ENCODE results near the gene TMEM212. TPM values are rescaled to one million over a fixed set of nuclear protein-coding genes. Genes with fewer than 3 reads are reported as not detected.

Gene TMEM212
- total and polyA plus RNA-seq, 9 of the 15 experiments (the other 6 are each of a cell fraction or from before 2014, with no cell fraction given) = not detected

DNA sequence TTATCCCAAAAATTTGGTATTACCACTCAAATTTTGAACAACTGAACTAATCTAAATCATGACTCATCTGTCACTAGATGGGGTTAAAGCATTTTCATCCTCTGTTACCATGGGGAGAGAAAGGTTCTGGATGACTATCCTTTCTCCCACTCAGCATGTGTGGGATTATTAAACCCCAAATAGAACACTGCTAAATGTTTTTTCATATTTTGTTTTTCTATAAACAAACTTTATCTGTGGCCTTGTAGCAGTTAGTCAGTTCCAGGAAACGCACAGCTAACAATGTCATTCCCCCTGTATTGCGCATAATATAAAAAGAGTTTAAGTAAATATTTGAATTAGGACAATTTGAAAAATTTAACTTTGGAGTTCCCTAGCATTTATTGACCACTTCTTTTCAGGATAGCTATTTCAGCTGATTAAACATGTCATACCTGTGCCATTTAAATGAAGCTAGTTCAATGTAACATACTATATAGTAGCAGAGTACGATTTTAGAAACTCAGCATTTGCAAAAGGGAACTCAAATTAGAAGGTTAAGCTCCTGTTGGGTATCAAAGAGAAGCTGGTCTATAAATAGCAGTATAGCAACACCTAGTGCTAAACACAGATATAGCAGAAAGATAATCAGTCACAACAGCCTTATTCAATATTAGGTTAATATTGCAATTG, 9.2 kb upstream of the TMEM212 start (continued):
- TF ChIP-seq, protein P1, sequence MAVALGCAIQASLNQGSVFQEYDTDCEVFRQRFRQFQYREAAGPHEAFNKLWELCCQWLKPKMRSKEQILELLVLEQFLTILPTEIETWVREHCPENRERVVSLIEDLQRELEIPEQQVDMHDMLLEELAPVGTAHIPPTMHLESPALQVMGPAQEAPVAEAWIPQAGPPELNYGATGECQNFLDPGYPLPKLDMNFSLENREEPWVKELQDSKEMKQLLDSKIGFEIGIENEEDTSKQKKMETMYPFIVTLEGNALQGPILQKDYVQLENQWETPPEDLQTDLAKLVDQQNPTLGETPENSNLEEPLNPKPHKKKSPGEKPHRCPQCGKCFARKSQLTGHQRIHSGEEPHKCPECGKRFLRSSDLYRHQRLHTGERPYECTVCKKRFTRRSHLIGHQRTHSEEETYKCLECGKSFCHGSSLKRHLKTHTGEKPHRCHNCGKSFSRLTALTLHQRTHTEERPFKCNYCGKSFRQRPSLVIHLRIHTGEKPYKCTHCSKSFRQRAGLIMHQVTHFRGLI (CRISPR knock-in tag; IDR thresholded peaks at IDR 0.05) = no peak
- no peak for TF ChIP-seq WHSC1 (IDR thresholded peaks at IDR 0.05; ENCODE audit: low read length)
- no peak for TF ChIP-seq SUPT5H (IDR thresholded peaks at IDR 0.05)
- TF ChIP-seq ZNF57 (CRISPR knock-in tag; IDR thresholded peaks at IDR 0.05) = no peak
- no peak for TF ChIP-seq ZNF766 (CRISPR knock-in tag; conservative IDR thresholded peaks at IDR 0.05)
- TF ChIP-seq SIN3A (IDR thresholded peaks at IDR 0.05; ENCODE audit: borderline replicate concordance in 2 of 2, control insufficient read depth in 1 of 2, low read depth in 2 of 2, low read length in 2 of 2) = no peak
- no peak for TF ChIP-seq BHLHE40 (IDR thresholded peaks at IDR 0.05; ENCODE audit: low read length)
- TF ChIP-seq EZH2 (IDR thresholded peaks at IDR 0.05; ENCODE audit: borderline replicate concordance, low read depth, low read length) = no peak
- TF ChIP-seq ELF4 (CRISPR knock-in tag; IDR thresholded peaks at IDR 0.05) = no peak
- no peak for TF ChIP-seq MAFG (tag; conservative IDR thresholded peaks at IDR 0.05)
- no peak for TF ChIP-seq ELF1 (tag; IDR thresholded peaks at IDR 0.05)
- TF ChIP-seq DPF2 (IDR thresholded peaks at IDR 0.05) = no peak
- no peak for TF ChIP-seq RFX5 (IDR thresholded peaks at IDR 0.05; ENCODE audit: low read depth, low read length)
- TF ChIP-seq RBFOX2 (IDR thresholded peaks at IDR 0.05; ENCODE audit: low read depth, low read length) = no peak
- no peak for TF ChIP-seq HDAC2 (IDR thresholded peaks at IDR 0.05)
- 0 out of 2 replicates have a peak, but pooled peaks have one; percentile 33 for TF ChIP-seq KAT7 (CRISPR knock-in tag; IDR thresholded peaks at IDR 0.05; ENCODE audit: borderline replicate concordance)
- TF ChIP-seq FOSL1 (tag; conservative IDR thresholded peaks at IDR 0.05) = peak; percentile 43
- TF ChIP-seq ZNF274 (IDR thresholded peaks at IDR 0.05; ENCODE audit: borderline replicate concordance, low read depth, low read length) = no peak
- TF ChIP-seq, protein P2, sequence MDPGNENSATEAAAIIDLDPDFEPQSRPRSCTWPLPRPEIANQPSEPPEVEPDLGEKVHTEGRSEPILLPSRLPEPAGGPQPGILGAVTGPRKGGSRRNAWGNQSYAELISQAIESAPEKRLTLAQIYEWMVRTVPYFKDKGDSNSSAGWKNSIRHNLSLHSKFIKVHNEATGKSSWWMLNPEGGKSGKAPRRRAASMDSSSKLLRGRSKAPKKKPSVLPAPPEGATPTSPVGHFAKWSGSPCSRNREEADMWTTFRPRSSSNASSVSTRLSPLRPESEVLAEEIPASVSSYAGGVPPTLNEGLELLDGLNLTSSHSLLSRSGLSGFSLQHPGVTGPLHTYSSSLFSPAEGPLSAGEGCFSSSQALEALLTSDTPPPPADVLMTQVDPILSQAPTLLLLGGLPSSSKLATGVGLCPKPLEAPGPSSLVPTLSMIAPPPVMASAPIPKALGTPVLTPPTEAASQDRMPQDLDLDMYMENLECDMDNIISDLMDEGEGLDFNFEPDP (CRISPR knock-in tag; IDR thresholded peaks at IDR 0.05) = no peak
- TF ChIP-seq CSDE1 (IDR thresholded peaks at IDR 0.05) = no peak
- TF ChIP-seq, protein P3, sequence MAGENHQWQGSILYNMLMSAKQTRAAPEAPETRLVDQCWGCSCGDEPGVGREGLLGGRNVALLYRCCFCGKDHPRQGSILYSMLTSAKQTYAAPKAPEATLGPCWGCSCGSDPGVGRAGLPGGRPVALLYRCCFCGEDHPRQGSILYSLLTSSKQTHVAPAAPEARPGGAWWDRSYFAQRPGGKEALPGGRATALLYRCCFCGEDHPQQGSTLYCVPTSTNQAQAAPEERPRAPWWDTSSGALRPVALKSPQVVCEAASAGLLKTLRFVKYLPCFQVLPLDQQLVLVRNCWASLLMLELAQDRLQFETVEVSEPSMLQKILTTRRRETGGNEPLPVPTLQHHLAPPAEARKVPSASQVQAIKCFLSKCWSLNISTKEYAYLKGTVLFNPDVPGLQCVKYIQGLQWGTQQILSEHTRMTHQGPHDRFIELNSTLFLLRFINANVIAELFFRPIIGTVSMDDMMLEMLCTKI (IDR thresholded peaks at IDR 0.05; ENCODE audit: partially characterized antibody) = no peak
- TF ChIP-seq, protein P4, sequence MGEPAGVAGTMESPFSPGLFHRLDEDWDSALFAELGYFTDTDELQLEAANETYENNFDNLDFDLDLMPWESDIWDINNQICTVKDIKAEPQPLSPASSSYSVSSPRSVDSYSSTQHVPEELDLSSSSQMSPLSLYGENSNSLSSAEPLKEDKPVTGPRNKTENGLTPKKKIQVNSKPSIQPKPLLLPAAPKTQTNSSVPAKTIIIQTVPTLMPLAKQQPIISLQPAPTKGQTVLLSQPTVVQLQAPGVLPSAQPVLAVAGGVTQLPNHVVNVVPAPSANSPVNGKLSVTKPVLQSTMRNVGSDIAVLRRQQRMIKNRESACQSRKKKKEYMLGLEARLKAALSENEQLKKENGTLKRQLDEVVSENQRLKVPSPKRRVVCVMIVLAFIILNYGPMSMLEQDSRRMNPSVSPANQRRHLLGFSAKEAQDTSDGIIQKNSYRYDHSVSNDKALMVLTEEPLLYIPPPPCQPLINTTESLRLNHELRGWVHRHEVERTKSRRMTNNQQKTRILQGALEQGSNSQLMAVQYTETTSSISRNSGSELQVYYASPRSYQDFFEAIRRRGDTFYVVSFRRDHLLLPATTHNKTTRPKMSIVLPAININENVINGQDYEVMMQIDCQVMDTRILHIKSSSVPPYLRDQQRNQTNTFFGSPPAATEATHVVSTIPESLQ (CRISPR knock-in tag; IDR thresholded peaks at IDR 0.05) = no peak
- TF ChIP-seq ZNF316 (IDR thresholded peaks at IDR 0.05) = peak; percentile 1; the same call in 1 of the 2 replicates
- no peak for TF ChIP-seq KHSRP (IDR thresholded peaks at IDR 0.05)
- TF ChIP-seq SOX6 (IDR thresholded peaks at IDR 0.05) = no peak
- TF ChIP-seq ZFP1 (CRISPR knock-in tag; IDR thresholded peaks at IDR 0.05) = no peak
